A673 (cell line): Measurements from ENCODE around the gene PHF12. TPM values are rescaled to one million over a fixed set of nuclear protein-coding genes. Genes with fewer than 3 reads are reported as not detected.

Experiments used
- BruUV-seq: library from RNA; stranded (reverse); fragments of 400-500 nt; replicated peaks from 2 replicates; lab custom pipeline; 2021; lab: Mats Ljungman, UMichigan
- CTCF ChIA-PET: fragments of 300-600 bp; sonication (Branson Sonifier 250); formaldehyde crosslinking; loops from one replicate; lab custom pipeline; 2022; ENCODE audit warnings: antibody characterized with exemption; lab: Charles Lee
- POLR2A ChIA-PET: fragments of 300-600 bp; sonication (Branson Sonifier 250); formaldehyde crosslinking; loops from one replicate; lab custom pipeline; 2022; ENCODE audit warnings: antibody characterized with exemption; ENCODE audit not compliant: low non-redundant PET; lab: Charles Lee
- DNase-seq: peaks from one replicate; pipeline ENCODE4 v3.0.0-alpha.2; 2015; ENCODE audit warnings: low spot score
- H3K27ac ChIP-seq: fragments of 200-600 bp; sonication (generic); 2 replicates; pipeline ENCODE4 v1.5.1; 2016; ENCODE audit warnings: mixed run types, low read depth, mild to moderate bottlenecking, mixed read lengths, antibody characterized with exemption, low read length; ENCODE audit not compliant: poor library complexity, severe bottlenecking
- H3K27me3 ChIP-seq: fragments of 200-600 bp; sonication (generic); replicated peaks from 2 replicates; pipeline ENCODE4 v1.6.1; 2017; ENCODE audit warnings: mixed run types, low read depth, mild to moderate bottlenecking, mixed read lengths, antibody characterized with exemption, low read length; ENCODE audit not compliant: insufficient read depth, poor library complexity
- H3K36me3 ChIP-seq: fragments of 200-600 bp; sonication (generic); 2 replicates; pipeline ENCODE4 v1.6.1; 2016; ENCODE audit warnings: mixed run types, mild to moderate bottlenecking, mixed read lengths, antibody characterized with exemption, low read length; ENCODE audit not compliant: insufficient read depth, poor library complexity, severe bottlenecking
- H3K4me1 ChIP-seq: fragments of 200-600 bp; sonication (generic); 2 replicates; pipeline ENCODE4 v1.6.1; 2017; ENCODE audit warnings: mixed run types, mild to moderate bottlenecking, mixed read lengths, antibody characterized with exemption, low read length; ENCODE audit not compliant: insufficient read depth, poor library complexity, severe bottlenecking
- H3K4me3 ChIP-seq: fragments of 200-600 bp; sonication (generic); 2 replicates; pipeline ENCODE4 v1.5.1; 2016; ENCODE audit warnings: low read depth, mixed run types, mild to moderate bottlenecking, mixed read lengths, low read length; ENCODE audit not compliant: poor library complexity, severe bottlenecking
- H3K9me3 ChIP-seq: fragments of 200-600 bp; sonication (generic); 2 replicates; pipeline ENCODE4 v1.6.1; 2016; ENCODE audit warnings: mixed run types, low read depth, mild to moderate bottlenecking, mixed read lengths, antibody characterized with exemption, low read length; ENCODE audit not compliant: poor library complexity, severe bottlenecking
- CTCF ChIP-seq: fragments of 300-800, 200-600 bp; sonication (generic); conservative IDR thresholded peaks from 2 replicates; pipeline ENCODE4 v1.5.1; 2017; ENCODE audit warnings: low read depth, mild to moderate bottlenecking, antibody characterized with exemption, low read length, moderate library complexity, mixed read lengths
- EZH2 ChIP-seq: fragments of 200-600 bp; sonication (generic); IDR thresholded peaks from 2 replicates; pipeline ENCODE4 v1.6.1; 2017; ENCODE audit warnings: borderline replicate concordance, low read depth, mild to moderate bottlenecking, mixed read lengths, antibody characterized with exemption, low read length; ENCODE audit not compliant: poor library complexity, severe bottlenecking
- intact Hi-C: fragments of 100-400 bp; cut with micrococcal nuclease; formaldehyde crosslinking; loops from one replicate; pipeline ENCODE4 v1.10.0; 2022; ENCODE audit not compliant: unreplicated experiment
- total RNA-seq: library from RNA; stranded (reverse); gene quantifications from 2 replicates; pipeline ENCODE4 v1.2.3, GENCODE V29; 2021

The PHF12 gene
- total RNA-seq, 1 experiment from 2014 or later: 63.3 TPM

- intact Hi-C loops: no loop called here
- DNase-seq: no peak
- no peaks in the 10 kb centered on the region for H3K9me3 ChIP-seq
- H3K4me3 ChIP-seq: no peak overlapping the region
- H3K27ac ChIP-seq: no peak overlapping the region
- POLR2A ChIA-PET: no interaction called here
- H3K4me1 ChIP-seq: peaks cover 36% of the 10 kb centered on the region
- H3K27me3 ChIP-seq: no peaks in the 10 kb centered on the region
- BruUV-seq: no TSS peak
- no peaks in the 10 kb centered on the region for H3K36me3 ChIP-seq
- CTCF ChIA-PET: no interaction called here
- TF ChIP-seq EZH2 (no peak), CTCF (no peak)
Measured at GRCh38 chr17:28978356-28978964, 27.1 kb upstream of the PHF12 start.

- intact Hi-C loops: no loop called here
- no TSS peak for BruUV-seq
- no peaks in the 10 kb centered on the region for H3K36me3 ChIP-seq
- H3K9me3 ChIP-seq: no peaks in the 10 kb centered on the region
- DNase-seq: no peak
- H3K4me3 ChIP-seq: no peak overlapping the region
- ChIA-PET CTCF (no interaction called here), POLR2A (no interaction called here)
- H3K27ac ChIP-seq: no peak overlapping the region
- no peak for TF ChIP-seq CTCF
- TF ChIP-seq EZH2: no peak
- no peaks in the 10 kb centered on the region for H3K27me3 ChIP-seq
- peaks cover 34% of the 10 kb centered on the region for H3K4me1 ChIP-seq
Measured at GRCh38 chr17:28977659-28978355, 26.5 kb upstream of the PHF12 start.

GRCh38 chr17:28975646-28976045, 24.3 kb upstream of the PHF12 start:
- H3K4me3 ChIP-seq: no peak overlapping the region
- intact Hi-C loops: no loop called here
- no TSS peak for BruUV-seq
- H3K27ac ChIP-seq: no peak overlapping the region
- no peaks in the 10 kb centered on the region for H3K27me3 ChIP-seq
- no peak for DNase-seq
- ChIA-PET CTCF (no interaction called here), POLR2A (no interaction called here)
- no peaks in the 10 kb centered on the region for H3K9me3 ChIP-seq
- H3K36me3 ChIP-seq: no peaks in the 10 kb centered on the region
- peaks cover 19% of the 10 kb centered on the region for H3K4me1 ChIP-seq
- TF ChIP-seq CTCF (no peak), EZH2 (no peak)
